GM21737 (cell line): Measurements from ENCODE around the gene ALK.

ENCODE experiments used
- ATAC-seq: cut with Tn5 transposase; IDR thresholded peaks from one replicate; pipeline ENCODE4 v1.9.1; 2021; ENCODE audit warnings: mild to moderate bottlenecking, moderate library complexity; ENCODE audit not compliant: unreplicated experiment

Gene ALK

GRCh38 chr2:29462293-29462692, 459.1 kb downstream of the ALK start:
- ATAC-seq = no peak

DNA sequence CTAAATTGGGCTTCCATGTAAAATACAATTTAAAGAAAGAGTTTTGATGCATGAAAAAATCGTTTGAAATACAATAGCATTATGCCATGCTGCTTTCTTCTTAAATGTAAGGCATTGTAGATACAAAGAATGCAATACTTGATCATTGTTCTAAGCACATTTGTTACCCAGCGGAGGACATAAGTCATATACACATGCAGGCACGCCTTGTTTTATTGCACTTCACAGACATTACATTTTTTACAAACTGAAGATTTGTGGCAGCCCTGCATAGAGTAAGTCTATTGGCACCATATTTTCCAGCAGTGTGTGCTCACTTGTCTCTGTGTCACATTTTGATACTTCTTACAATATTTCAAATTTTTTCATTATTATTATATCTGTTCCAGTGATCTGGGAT, 461.2 kb downstream of the ALK start:
- ATAC-seq = no peak

DNA sequence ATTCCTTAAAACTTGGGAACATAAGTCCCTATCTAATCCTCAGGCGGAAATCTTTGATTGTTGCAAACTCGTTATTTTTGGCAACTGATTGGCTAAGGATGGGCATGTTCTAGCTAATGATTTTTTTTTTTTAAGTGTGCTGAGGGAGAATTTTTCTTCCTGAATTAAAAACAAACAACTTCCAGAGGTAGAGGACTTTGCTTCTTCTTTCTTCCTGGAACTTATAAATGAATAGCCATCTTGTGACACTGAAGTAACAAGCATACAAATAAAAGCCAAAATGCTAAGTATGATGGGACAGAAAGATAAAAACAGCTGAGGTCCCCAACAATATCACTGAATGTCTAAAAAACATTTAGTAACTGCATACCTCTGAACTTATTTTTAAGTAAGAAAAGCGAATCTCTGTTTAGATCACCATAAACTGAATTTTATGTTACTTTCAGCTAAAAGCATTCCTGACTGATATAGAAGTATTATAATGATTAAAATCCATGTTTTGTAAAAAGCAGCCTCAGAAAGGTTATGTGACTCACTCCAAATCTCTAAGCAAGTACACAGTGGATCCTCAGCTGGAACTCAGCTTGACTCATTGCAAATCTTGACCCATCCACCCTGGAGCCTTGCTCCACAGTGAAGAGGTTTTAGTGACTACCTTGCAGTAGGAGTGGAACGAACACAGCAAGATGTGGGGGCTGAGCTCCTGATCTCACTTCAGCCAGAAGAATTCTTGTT, 461.8 kb downstream of the ALK start:
- ATAC-seq = no peak

GRCh38 chr2:29456429-29456828, 465.0 kb downstream of the ALK start:
- ATAC-seq = no peak

GRCh38 chr2:29455200-29455860, 466.1 kb downstream of the ALK start:
- ATAC-seq = no peak

GRCh38 chr2:29452036-29452435, 469.4 kb downstream of the ALK start:
- no peak for ATAC-seq

- no peak for ATAC-seq
Observed at GRCh38 chr2:29450596-29451222, 470.7 kb downstream of the ALK start.

- ATAC-seq = no peak
Observed at GRCh38 chr2:29449499-29449898, 471.9 kb downstream of the ALK start.

DNA sequence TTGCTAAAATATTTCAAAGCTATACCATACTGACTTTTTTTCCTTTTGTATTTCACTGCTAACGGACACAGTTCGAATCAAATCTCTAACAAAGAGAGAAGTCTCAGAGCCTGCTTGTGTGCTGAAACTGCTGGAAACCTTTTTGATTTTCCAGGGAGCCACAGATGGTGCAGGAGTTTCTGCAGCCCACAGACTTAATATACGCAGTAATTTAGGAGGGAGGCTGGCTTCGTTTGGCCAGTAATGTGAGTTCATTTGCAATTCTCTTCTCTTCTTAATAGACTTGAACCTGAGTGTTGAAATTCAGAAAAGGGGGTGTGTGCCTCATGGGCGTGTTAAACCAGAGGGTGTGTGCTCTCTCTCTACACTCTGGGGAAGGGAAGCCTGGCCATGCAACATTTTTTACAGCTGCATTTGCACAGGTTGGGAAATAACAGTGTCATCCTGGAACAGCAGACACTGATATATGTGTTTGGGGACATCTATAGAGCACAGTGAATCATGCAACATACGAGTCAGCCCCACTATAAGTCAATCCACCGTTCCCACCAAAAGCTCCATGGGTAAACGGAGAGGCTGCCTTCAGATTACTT, 473.2 kb downstream of the ALK start:
- ATAC-seq = no peak

DNA sequence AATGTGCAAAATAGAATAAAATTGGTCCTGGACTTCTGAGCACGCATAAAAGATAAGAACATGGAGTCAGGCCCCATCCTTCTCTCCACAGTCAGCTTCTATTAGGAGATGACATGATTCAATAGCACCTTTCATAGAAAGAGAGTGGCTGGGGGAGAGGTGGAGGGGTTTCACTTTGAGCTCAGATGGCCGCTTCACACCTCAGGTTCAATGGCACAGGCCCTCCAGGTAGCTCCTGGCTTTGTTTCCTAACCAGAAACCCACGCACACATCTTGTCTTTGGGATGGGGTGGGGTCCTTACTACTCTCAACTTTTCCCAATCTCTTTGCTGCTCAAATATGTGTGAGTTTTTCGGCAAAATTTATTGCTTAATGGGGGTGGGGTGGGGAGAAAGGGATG, 473.9 kb downstream of the ALK start:
- no peak for ATAC-seq

DNA sequence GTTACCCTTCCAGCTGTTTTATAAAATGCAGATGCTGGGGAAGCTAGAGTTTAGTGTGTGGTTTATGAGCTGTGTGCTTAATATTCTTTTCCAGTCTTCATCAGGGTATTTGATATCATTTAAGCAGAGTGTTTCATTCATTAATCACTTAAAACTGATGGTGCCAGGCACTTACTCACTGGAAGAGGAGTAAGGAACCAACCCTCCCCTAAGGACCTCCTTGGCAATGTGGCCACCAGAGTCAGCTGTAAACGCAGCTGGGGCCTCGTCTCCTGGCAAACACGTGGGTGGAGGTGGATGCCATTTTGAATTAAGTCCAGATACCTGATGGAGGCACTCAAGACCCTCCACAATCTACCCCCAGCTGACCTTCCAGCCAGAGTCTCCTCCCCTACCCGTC, 474.5 kb downstream of the ALK start:
- no peak for ATAC-seq

GRCh38 chr2:29444150-29444549, 477.2 kb downstream of the ALK start:
- no peak for ATAC-seq

GRCh38 chr2:29443627-29444026, 477.8 kb downstream of the ALK start:
- no peak for ATAC-seq

DNA sequence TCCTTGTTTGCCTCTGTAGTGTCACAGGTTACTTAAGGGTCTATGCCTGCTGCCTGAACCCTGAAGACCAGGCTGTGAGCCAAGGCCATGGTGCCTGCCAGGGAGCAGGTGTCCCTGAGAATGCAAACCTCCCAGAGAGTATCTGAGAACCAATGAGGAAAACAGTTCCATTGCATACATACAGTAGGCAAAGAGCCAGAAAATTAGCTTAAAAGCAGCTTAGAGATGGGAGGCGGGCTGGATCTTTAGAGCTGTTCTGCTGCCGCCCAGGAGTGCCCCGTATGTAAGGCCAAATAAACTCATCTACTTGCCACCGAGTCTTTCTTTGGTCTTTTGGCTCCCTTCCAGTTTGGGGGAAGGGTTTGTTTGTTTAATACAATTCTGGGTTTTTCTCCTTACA, 478.2 kb downstream of the ALK start:
- ATAC-seq = no peak

- ATAC-seq = no peak
Observed at GRCh38 chr2:29440921-29441623, 480.3 kb downstream of the ALK start.

DNA sequence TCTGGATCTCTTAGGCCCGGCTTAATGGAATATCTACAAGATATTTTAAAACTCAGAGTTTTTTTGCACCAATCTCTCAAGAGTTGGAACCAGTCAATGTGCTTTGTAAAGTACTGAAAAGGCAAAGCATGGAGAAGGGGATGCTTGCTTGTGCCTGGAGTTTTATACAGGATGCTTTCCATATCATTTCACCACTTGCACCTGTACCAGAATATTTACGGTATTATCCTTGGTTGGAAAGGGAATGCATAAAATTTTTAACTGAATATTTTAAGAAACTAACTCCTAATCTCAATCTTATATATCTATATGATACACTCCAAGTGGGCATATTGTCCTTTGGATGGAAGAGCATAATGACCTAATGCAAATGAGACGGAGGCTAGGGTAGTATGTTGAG, 487.5 kb downstream of the ALK start:
- ATAC-seq = no peak

DNA sequence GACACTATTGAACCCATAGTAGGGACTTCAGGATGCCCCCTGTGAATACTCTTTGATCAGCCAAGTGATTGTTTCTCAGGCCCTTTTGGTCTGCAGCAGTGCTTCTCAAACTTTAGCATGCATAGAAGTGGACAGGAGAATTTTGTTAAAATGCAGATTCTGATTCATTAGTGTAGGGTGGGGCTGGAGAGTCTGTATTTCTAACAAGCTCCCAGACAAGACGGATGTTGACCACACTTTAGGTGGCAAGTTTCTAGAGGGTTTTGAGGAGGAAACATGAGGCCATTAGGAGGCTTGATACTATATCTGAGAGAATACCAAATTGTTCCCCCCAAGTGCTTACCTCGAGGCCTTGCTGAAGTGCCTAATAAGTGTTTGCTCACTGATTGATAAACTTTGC, 488.3 kb downstream of the ALK start:
- ATAC-seq = no peak

DNA sequence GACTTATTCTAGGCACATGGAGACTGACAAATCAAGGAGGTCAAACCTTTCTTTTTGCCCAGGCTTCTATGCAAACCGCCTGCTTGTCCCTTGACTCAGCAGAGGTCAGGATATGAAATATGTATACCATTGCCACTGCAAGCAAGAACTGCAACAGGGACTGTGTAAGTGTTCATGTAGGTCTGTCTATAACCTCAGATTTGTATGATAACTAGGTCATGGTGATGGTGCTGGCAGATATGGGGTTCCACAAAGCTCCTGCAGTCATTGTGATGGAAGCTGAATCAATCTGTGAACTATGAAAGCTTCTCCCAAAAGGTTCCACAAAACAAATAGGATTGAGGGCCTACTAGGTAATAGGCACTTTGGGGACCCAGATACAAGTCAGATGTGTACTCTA, 489.9 kb downstream of the ALK start:
- no peak for ATAC-seq

DNA sequence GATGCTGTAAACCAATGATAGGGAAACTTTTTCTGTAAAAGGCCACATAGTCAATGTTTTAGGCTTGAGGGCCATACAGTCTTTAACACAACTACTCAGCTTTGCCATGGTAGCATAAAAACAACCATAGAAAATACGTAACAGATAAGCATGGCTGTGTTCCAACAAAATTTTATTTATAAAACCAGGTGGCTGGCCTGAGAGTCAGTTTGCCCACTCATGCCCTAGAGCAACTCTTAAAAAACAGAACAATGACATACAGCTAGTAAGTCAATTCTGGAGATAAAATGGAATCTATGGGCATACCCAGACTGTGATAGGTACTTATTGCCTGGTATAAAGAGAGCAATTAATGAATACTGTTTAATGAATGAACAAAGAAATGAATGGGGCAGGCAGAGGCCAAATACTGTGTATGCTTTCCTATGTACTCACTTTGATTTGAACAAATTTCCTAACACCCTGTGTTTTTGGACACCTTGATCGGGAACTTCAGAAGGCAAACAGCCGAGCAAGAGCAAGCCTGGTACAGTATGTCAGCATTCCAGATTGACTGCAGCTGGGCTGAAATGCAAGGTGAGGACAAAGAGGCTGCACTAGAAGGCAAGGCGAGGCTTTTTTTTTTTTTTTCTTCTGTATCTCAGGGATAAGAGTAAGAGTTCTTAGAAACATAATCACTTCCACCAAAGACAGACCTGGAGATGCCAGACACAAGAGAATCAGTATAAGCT, 490.8 kb downstream of the ALK start:
- no peak for ATAC-seq

DNA sequence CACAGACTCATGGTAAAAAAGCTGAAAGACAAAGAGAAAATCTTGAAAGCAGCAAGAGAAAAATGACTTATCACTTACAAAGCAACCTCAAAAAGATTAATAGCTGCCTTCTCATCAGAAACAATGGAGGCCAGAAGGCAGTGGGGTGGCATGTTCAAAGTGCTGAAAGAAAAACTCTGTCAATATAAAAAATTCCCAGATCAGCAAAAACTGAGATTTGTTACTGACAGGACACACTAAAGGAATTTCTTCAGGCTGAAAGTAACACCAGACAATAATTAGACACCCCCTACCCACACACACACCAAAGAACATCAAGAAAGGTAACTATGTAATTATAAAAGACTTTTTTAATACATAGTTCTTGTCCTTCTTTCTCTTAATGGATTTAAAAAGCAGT, 495.0 kb downstream of the ALK start:
- ATAC-seq = no peak

GRCh38 chr2:29425866-29426265, 495.5 kb downstream of the ALK start:
- ATAC-seq = no peak
